Measurements from ENCODE around the gene SRCIN1. TPM values are rescaled to one million over a fixed set of nuclear protein-coding genes. Genes with fewer than 3 reads are reported as not detected.

SRCIN1 gene
- total and polyA plus RNA-seq, 2 donors (not counting 1 experiment from before 2014, with no cell fraction given): 0.44 to 1.1 TPM

- ChIA-PET POLR2A (interaction anchor here (0.9 kb wide), 1 partner anchor 13 kb away, joined by 3 read pairs; no protein-coding TSS in a partner anchor), CTCF (no interaction called here)
- no peak overlapping the region for H2AFZ ChIP-seq (ENCODE audit: insufficient read depth, low read depth, low read length, poor library complexity, severe bottlenecking)
- H3K79me2 ChIP-seq (ENCODE audit: control insufficient read depth, insufficient read depth, low read length): no peaks in the 10 kb centered on the region
- H3K4me1 ChIP-seq (ENCODE audit: control insufficient read depth in 2 of 2, insufficient read depth in 2 of 2, low read length in 2 of 2): no peaks in the 10 kb centered on the region
- peaks cover 0 to 5% (median 4%) of the 10 kb centered on the region in 4 experiments for H3K27me3 ChIP-seq (replicated peaks in 1 of 4; ENCODE audit: control extremely low read depth in 1 of 4, control insufficient read depth in 3 of 4, insufficient read depth in 4 of 4, low read length in 3 of 4)
- Mint-ChIP-seq H3K4me1 (peaks cover 2% of the 10 kb centered on the region), H3K4me3 (no peak overlapping the region), H3K9me3 (ENCODE audit: insufficient read depth) (no peaks in the 10 kb centered on the region), H3K27ac (no peak overlapping the region), H3K27me3 (peaks cover 43% of the 10 kb centered on the region)
- H3K4me3 ChIP-seq (ENCODE audit: control extremely low read depth in 1 of 5, extremely low read depth in 1 of 5, insufficient read depth in 1 of 5, low read depth in 2 of 5, low read length in 4 of 5): no peak overlapping the region
- no peak overlapping the region for H3K9ac ChIP-seq (ENCODE audit: low read length)
- 93% methylated on average over 13 of the region's 19 CpGs for WGBS (ENCODE audit: insufficient coverage)
- no peaks in the 10 kb centered on the region for H4K20me1 ChIP-seq (ENCODE audit: control insufficient read depth, insufficient read depth, low read length, poor library complexity, severe bottlenecking)
- H3K4me2 ChIP-seq (replicated peaks; ENCODE audit: low read depth, low read length, poor library complexity, severe bottlenecking): no peak overlapping the region
- ATAC-seq (ENCODE audit: low read depth): no peak
- H3K9me3 ChIP-seq (ENCODE audit: control extremely low read depth in 1 of 3, control insufficient read depth in 2 of 3, insufficient read depth in 1 of 3, low read length in 2 of 3): peaks cover 0 to under 1% (median 0%) of the 10 kb centered on the region in 3 donors
- no peaks in the 10 kb centered on the region for H3K36me3 ChIP-seq (replicated peaks in 1 of 2; ENCODE audit: control extremely low read depth in 1 of 2, control insufficient read depth in 1 of 2, extremely low read depth in 1 of 2, insufficient read depth in 2 of 2, low read length in 1 of 2)
- no peak for TF ChIP-seq EZH2 (IDR thresholded peaks at IDR 0.05; ENCODE audit: borderline replicate concordance, insufficient read depth, low read depth, low read length, poor library complexity, severe bottlenecking)
- no peak for TF ChIP-seq CTCF (IDR thresholded peaks at IDR 0.05)
- H3K27ac ChIP-seq (ENCODE audit: low read length in 2 of 2): no peak overlapping the region
- intact Hi-C loops (cut with micrococcal nuclease): no loop called here
- no peak for DNase-seq
Measured at GRCh38 chr17:38617074-38617860, 11.5 kb upstream of the SRCIN1 start.

GRCh38 chr17:38616361-38616760, 10.6 kb upstream of the SRCIN1 start:
- DNase-seq (no peak), ATAC-seq (ENCODE audit: low read depth) (no peak)
- ChIA-PET CTCF (no interaction called here), POLR2A (no interaction called here)
- no peak overlapping the region for H3K4me3 ChIP-seq (ENCODE audit: control extremely low read depth in 1 of 5, extremely low read depth in 1 of 5, insufficient read depth in 1 of 5, low read depth in 2 of 5, low read length in 4 of 5)
- no peak overlapping the region for H3K9ac ChIP-seq (ENCODE audit: low read length)
- Mint-ChIP-seq H3K27ac (no peak overlapping the region), H3K4me3 (no peak overlapping the region), H3K4me1 (peaks cover 2% of the 10 kb centered on the region), H3K9me3 (ENCODE audit: insufficient read depth) (no peaks in the 10 kb centered on the region), H3K27me3 (peaks cover 42% of the 10 kb centered on the region)
- 90% methylated on average over 5 of the region's 5 CpGs for WGBS (ENCODE audit: insufficient coverage)
- H3K4me2 ChIP-seq (replicated peaks; ENCODE audit: low read depth, low read length, poor library complexity, severe bottlenecking): no peak overlapping the region
- TF ChIP-seq EZH2 (IDR thresholded peaks at IDR 0.05; ENCODE audit: borderline replicate concordance, insufficient read depth, low read depth, low read length, poor library complexity, severe bottlenecking) (no peak), CTCF (IDR thresholded peaks at IDR 0.05) (no peak)
- no peaks in the 10 kb centered on the region for H3K36me3 ChIP-seq (replicated peaks in 1 of 2; ENCODE audit: control extremely low read depth in 1 of 2, control insufficient read depth in 1 of 2, extremely low read depth in 1 of 2, insufficient read depth in 2 of 2, low read length in 1 of 2)
- H3K79me2 ChIP-seq (ENCODE audit: control insufficient read depth, insufficient read depth, low read length): no peaks in the 10 kb centered on the region
- no peak overlapping the region for H2AFZ ChIP-seq (ENCODE audit: insufficient read depth, low read depth, low read length, poor library complexity, severe bottlenecking)
- H4K20me1 ChIP-seq (ENCODE audit: control insufficient read depth, insufficient read depth, low read length, poor library complexity, severe bottlenecking): no peaks in the 10 kb centered on the region
- H3K4me1 ChIP-seq (ENCODE audit: control insufficient read depth in 2 of 2, insufficient read depth in 2 of 2, low read length in 2 of 2): no peaks in the 10 kb centered on the region
- H3K27me3 ChIP-seq (replicated peaks in 1 of 4; ENCODE audit: control extremely low read depth in 1 of 4, control insufficient read depth in 3 of 4, insufficient read depth in 4 of 4, low read length in 3 of 4): peaks cover 0 to 14% (median 8%) of the 10 kb centered on the region in 4 experiments
- peaks cover 0 to 9% (median 4%) of the 10 kb centered on the region in 3 donors for H3K9me3 ChIP-seq (ENCODE audit: control extremely low read depth in 1 of 3, control insufficient read depth in 2 of 3, insufficient read depth in 1 of 3, low read length in 2 of 3)
- H3K27ac ChIP-seq (ENCODE audit: low read length in 2 of 2): no peak overlapping the region
- intact Hi-C loops (cut with micrococcal nuclease): no loop called here

Measured in B cell (primary cell).